BLaER1 treated with 17β-estradiol and CSF1 and Interleukin-3, amounts not matched to agents 10 nM and 100 nM (cell line): ENCODE measurements around the gene PXK.

Source experiments
- H3K27ac ChIP-seq, 11 experiments: shearing (Covaris generic); formaldehyde crosslinking; 2 replicates each; pipeline ENCODE4 v1.8.1; 2022
- H3K27me3 ChIP-seq, 11 experiments: shearing (Covaris generic); formaldehyde crosslinking; 2 replicates each; pipeline ENCODE4 v1.8.1; 2022
- H3K36me3 ChIP-seq, 11 experiments: shearing (Covaris generic); formaldehyde crosslinking; 2 replicates each; pipeline ENCODE4 v1.8.1; 2022
- H3K4me1 ChIP-seq, 10 experiments: shearing (Covaris generic); formaldehyde crosslinking; 2 replicates each; pipeline ENCODE4 v1.8.1; 2022
- H3K4me2 ChIP-seq, 11 experiments: shearing (Covaris generic); formaldehyde crosslinking; 2 replicates each; pipeline ENCODE4 v1.8.1; 2022
- H3K4me3 ChIP-seq, 10 experiments: shearing (Covaris generic); formaldehyde crosslinking; 2 replicates each; pipeline ENCODE4 v1.8.1; 2022
- H3K9ac ChIP-seq, 11 experiments: shearing (Covaris generic); formaldehyde crosslinking; 2 replicates each; pipeline ENCODE4 v1.8.1; 2022
- H3K9me3 ChIP-seq, 11 experiments: shearing (Covaris generic); formaldehyde crosslinking; replicated peaks in 1 of 11; 2 replicates each; pipeline ENCODE4 v1.8.1; 2022
- H4K20me1 ChIP-seq, 11 experiments: shearing (Covaris generic); formaldehyde crosslinking; 2 replicates each; pipeline ENCODE4 v1.8.1; 2022
- Cebpa-rat ChIP-seq, 11 experiments: shearing (Covaris generic); IDR thresholded peaks; 2 replicates each; pipeline ENCODE4 v1.8.1; 2022

PXK gene

GRCh38 chr3:58416191-58416590 lies 83.5 kb downstream of the PXK start:
- H3K4me1 ChIP-seq: peaks cover 10 to 33% (median 17%) of the 10 kb centered on the region in 10 experiments; a peak in 14 of 20 replicates
- no peaks in the 10 kb centered on the region for H3K27me3 ChIP-seq
- peaks cover 0 to 97% (median 73%) of the 10 kb centered on the region in 11 experiments; a peak in 17 of 22 replicates for H4K20me1 ChIP-seq
- no peak for TF ChIP-seq Cebpa-rat (IDR thresholded peaks at IDR 0.05)
- H3K27ac ChIP-seq: no peak overlapping the region
- peak overlapping the region in 1 of 11 experiments; percentile 1; a peak in 1 of 22 replicates for H3K9ac ChIP-seq
- H3K4me3 ChIP-seq: no peak overlapping the region
- H3K9me3 ChIP-seq: no peaks in the 10 kb centered on the region
- H3K4me2 ChIP-seq: no peak overlapping the region
- peaks cover 82 to 100% (median 99%) of the 10 kb centered on the region in 11 experiments for H3K36me3 ChIP-seq

GRCh38 chr3:58417075-58417474 lies 84.4 kb downstream of the PXK start:
- Histone ChIP-seq H3K27ac (no peak overlapping the region), H3K4me3 (no peak overlapping the region), H3K4me1 (peaks cover 9 to 33% (median 17%) of the 10 kb centered on the region in 10 experiments; a peak in 14 of 20 replicates), H3K9ac (0 out of 22 replicates have a peak overlapping the region, but pooled peaks of 1 of the 11 experiments have one; percentile 1), H3K36me3 (peaks cover 82 to 100% (median 99%) of the 10 kb centered on the region in 11 experiments), H3K27me3 (no peaks in the 10 kb centered on the region), H3K4me2 (no peak overlapping the region), H4K20me1 (peaks cover 0 to 97% (median 71%) of the 10 kb centered on the region in 11 experiments; a peak in 17 of 22 replicates), H3K9me3 (no peaks in the 10 kb centered on the region)
- no peak for TF ChIP-seq Cebpa-rat (IDR thresholded peaks at IDR 0.05)

GRCh38 chr3:58418227-58418626 lies 85.5 kb downstream of the PXK start:
- Histone ChIP-seq H3K27me3 (no peaks in the 10 kb centered on the region), H3K4me2 (0 out of 22 replicates have a peak overlapping the region, but pooled peaks of 2 of the 11 experiments have one; percentile 12 to 15), H3K4me3 (no peak overlapping the region), H4K20me1 (peaks cover 0 to 97% (median 67%) of the 10 kb centered on the region in 11 experiments; a peak in 17 of 22 replicates), H3K27ac (no peak overlapping the region), H3K9me3 (no peaks in the 10 kb centered on the region), H3K36me3 (peaks cover 82 to 100% (median 99%) of the 10 kb centered on the region in 11 experiments), H3K9ac (peak overlapping the region in 2 of 11 experiments; percentile 15 to 29; a peak in 1 of 22 replicates), H3K4me1 (peaks cover 7 to 33% (median 17%) of the 10 kb centered on the region in 10 experiments; a peak in 14 of 20 replicates)
- no peak for TF ChIP-seq Cebpa-rat (IDR thresholded peaks at IDR 0.05)

- Histone ChIP-seq H3K36me3 (peaks cover 87 to 100% (median 100%) of the 10 kb centered on the region in 11 experiments), H4K20me1 (peaks cover 0 to 99% (median 68%) of the 10 kb centered on the region in 11 experiments; a peak in 18 of 22 replicates), H3K9me3 (no peaks in the 10 kb centered on the region), H3K4me2 (peak overlapping the region in 4 of 11 experiments; percentile 4 to 43 (median 33); a peak in 4 of 22 replicates), H3K4me3 (no peak overlapping the region), H3K9ac (peak overlapping the region in 5 of 11 experiments; percentile 1 to 58 (median 28); a peak in 3 of 22 replicates), H3K27me3 (no peaks in the 10 kb centered on the region), H3K4me1 (peaks cover 0 to 28% (median 11%) of the 10 kb centered on the region in 10 experiments; a peak in 13 of 20 replicates), H3K27ac (peak overlapping the region in 6 of 11 experiments; percentile 2 to 36 (median 22); a peak in 5 of 22 replicates)
- no peak for TF ChIP-seq Cebpa-rat (IDR thresholded peaks at IDR 0.05)
Observed at GRCh38 chr3:58419780-58420507, 87.3 kb downstream of the PXK start.

GRCh38 chr3:58421004-58421403 lies 88.3 kb downstream of the PXK start:
- peaks cover 87 to 100% (median 100%) of the 10 kb centered on the region in 11 experiments for H3K36me3 ChIP-seq
- no peak overlapping the region for H3K4me2 ChIP-seq
- H3K27ac ChIP-seq: no peak overlapping the region
- H3K9ac ChIP-seq: no peak overlapping the region
- no peaks in the 10 kb centered on the region for H3K27me3 ChIP-seq
- peaks cover 0 to 95% (median 68%) of the 10 kb centered on the region in 11 experiments; a peak in 17 of 22 replicates for H4K20me1 ChIP-seq
- no peaks in the 10 kb centered on the region for H3K9me3 ChIP-seq
- H3K4me1 ChIP-seq: peaks cover 0 to 29% (median 11%) of the 10 kb centered on the region in 10 experiments; a peak in 13 of 20 replicates
- no peak overlapping the region for H3K4me3 ChIP-seq
- no peak for TF ChIP-seq Cebpa-rat (IDR thresholded peaks at IDR 0.05)

GRCh38 chr3:58422756-58423325 lies 90.1 kb downstream of the PXK start:
- H3K4me3 ChIP-seq: no peak overlapping the region
- no peaks in the 10 kb centered on the region for H3K27me3 ChIP-seq
- no peak overlapping the region for H3K27ac ChIP-seq
- H3K4me1 ChIP-seq: peaks cover 0 to 26% (median 11%) of the 10 kb centered on the region in 10 experiments; a peak in 13 of 20 replicates
- peaks cover 0 to 90% (median 65%) of the 10 kb centered on the region in 11 experiments; a peak in 17 of 22 replicates for H4K20me1 ChIP-seq
- H3K4me2 ChIP-seq: no peak overlapping the region
- TF ChIP-seq Cebpa-rat (IDR thresholded peaks at IDR 0.05): no peak
- peaks cover 89 to 100% (median 100%) of the 10 kb centered on the region in 11 experiments for H3K36me3 ChIP-seq
- H3K9ac ChIP-seq: no peak overlapping the region
- no peaks in the 10 kb centered on the region for H3K9me3 ChIP-seq

GRCh38 chr3:58424613-58425012 lies 91.9 kb downstream of the PXK start:
- peaks cover 0 to 92% (median 67%) of the 10 kb centered on the region in 11 experiments; a peak in 16 of 22 replicates for H4K20me1 ChIP-seq
- no peak overlapping the region for H3K4me3 ChIP-seq
- H3K27ac ChIP-seq: no peak overlapping the region
- no peak for TF ChIP-seq Cebpa-rat (IDR thresholded peaks at IDR 0.05)
- H3K9ac ChIP-seq: no peak overlapping the region
- H3K36me3 ChIP-seq: peaks cover 100% of the 10 kb centered on the region in 11 experiments
- H3K9me3 ChIP-seq: no peaks in the 10 kb centered on the region
- H3K4me2 ChIP-seq: no peak overlapping the region
- H3K4me1 ChIP-seq: peaks cover 3 to 11% (median 8%) of the 10 kb centered on the region in 10 experiments; a peak in 17 of 20 replicates
- no peaks in the 10 kb centered on the region for H3K27me3 ChIP-seq

- Histone ChIP-seq H3K4me3 (no peak overlapping the region), H3K9ac (no peak overlapping the region), H3K9me3 (no peaks in the 10 kb centered on the region), H3K4me2 (no peak overlapping the region), H3K27me3 (no peaks in the 10 kb centered on the region), H3K27ac (no peak overlapping the region), H4K20me1 (peaks cover 0 to 89% (median 66%) of the 10 kb centered on the region in 11 experiments; a peak in 16 of 22 replicates), H3K4me1 (peaks cover 0 to 15% (median 4%) of the 10 kb centered on the region in 10 experiments; a peak in 7 of 20 replicates), H3K36me3 (peaks cover 100% of the 10 kb centered on the region in 11 experiments)
- TF ChIP-seq Cebpa-rat (IDR thresholded peaks at IDR 0.05): no peak
Observed at GRCh38 chr3:58425782-58426181, 93.1 kb downstream of the PXK start.
